ENCODE results near the gene KCMF1.
A peak's percentile ranks its signal among the peaks of the same experiment; 100 is the strongest.

Gene KCMF1

GRCh38 chr2:85091838-85092237 lies 120.9 kb downstream of the KCMF1 start:
- TF ChIP-seq CTCF (conservative IDR thresholded peaks at IDR 0.05; ENCODE audit: low read depth, low read length), result no peak
- H3K4me3 ChIP-seq (ENCODE audit: low read length), result no peak overlapping the region
- DNase-seq (ENCODE audit: low read depth), result no peak

GRCh38 chr2:85095094-85095493 lies 124.1 kb downstream of the KCMF1 start:
- no peak for TF ChIP-seq CTCF (conservative IDR thresholded peaks at IDR 0.05; ENCODE audit: low read depth, low read length)
- no peak overlapping the region for H3K4me3 ChIP-seq (ENCODE audit: low read length)
- no peak for DNase-seq (ENCODE audit: low read depth)

GRCh38 chr2:85096616-85097015 lies 125.7 kb downstream of the KCMF1 start:
- H3K4me3 ChIP-seq (ENCODE audit: low read length), result no peak overlapping the region
- TF ChIP-seq CTCF (conservative IDR thresholded peaks at IDR 0.05; ENCODE audit: low read depth, low read length), result no peak
- no peak for DNase-seq (ENCODE audit: low read depth)

- DNase-seq (ENCODE audit: low read depth), result no peak
- TF ChIP-seq CTCF (conservative IDR thresholded peaks at IDR 0.05; ENCODE audit: low read depth, low read length), result no peak
- no peak overlapping the region for H3K4me3 ChIP-seq (ENCODE audit: low read length)
Observed at GRCh38 chr2:85104228-85104627, 133.3 kb downstream of the KCMF1 start.

GRCh38 chr2:85106489-85107180 lies 135.7 kb downstream of the KCMF1 start:
- DNase-seq (ENCODE audit: low read depth), result peak; percentile 34
- TF ChIP-seq CTCF (conservative IDR thresholded peaks at IDR 0.05; ENCODE audit: low read depth, low read length), result no peak
- H3K4me3 ChIP-seq (ENCODE audit: low read length), result no peak overlapping the region

Measured in retinal pigment epithelial cell (primary cell).